ENCODE data around the gene CTSZ. TPM values are rescaled to one million over a fixed set of nuclear protein-coding genes. Genes with fewer than 3 reads are reported as not detected.
"Not testable (repeated sequence)": the region's sequence is repeated elsewhere in the genome, so short reads cannot be mapped to it uniquely, and the experiment has no call there.

Gene CTSZ
- total RNA-seq, 1 experiment from 2014 or later: 26.3 TPM

DNA sequence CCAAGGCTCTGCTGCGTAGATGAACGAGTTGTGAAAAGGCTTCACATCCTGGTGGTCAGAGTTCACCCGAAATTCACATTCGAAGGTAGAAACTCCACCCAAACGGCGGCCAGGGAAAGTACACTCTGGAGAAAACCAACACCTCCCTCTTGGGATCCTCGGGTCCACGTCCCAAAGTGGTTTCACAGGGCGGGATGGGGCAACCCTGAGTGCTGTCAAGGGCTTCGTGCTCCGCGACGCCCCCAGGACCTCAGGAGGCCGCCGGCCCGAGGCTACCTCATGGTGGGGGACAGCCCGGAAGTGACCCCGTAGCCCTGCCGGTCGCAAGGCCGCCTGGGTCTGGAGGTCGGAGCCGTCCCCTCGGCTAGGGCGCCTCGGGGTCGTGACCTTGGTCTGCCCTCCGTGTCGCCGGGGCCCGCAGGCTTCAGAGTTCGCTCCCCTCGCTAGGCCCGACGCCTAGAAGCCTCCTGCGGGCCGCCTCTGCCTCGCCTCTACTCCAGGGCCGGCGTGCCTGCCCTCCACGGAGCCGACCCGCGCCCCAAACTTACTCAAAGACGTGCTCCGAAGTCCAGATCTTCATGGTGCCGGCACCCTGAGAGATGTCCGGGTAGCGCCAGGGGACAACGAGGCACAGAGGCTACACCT lies 35.2 kb upstream of the CTSZ start, which contains the start of gene PRELID3B (continued):
- TF ChIP-seq, protein P1, sequence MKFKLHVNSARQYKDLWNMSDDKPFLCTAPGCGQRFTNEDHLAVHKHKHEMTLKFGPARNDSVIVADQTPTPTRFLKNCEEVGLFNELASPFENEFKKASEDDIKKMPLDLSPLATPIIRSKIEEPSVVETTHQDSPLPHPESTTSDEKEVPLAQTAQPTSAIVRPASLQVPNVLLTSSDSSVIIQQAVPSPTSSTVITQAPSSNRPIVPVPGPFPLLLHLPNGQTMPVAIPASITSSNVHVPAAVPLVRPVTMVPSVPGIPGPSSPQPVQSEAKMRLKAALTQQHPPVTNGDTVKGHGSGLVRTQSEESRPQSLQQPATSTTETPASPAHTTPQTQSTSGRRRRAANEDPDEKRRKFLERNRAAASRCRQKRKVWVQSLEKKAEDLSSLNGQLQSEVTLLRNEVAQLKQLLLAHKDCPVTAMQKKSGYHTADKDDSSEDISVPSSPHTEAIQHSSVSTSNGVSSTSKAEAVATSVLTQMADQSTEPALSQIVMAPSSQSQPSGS (CRISPR knock-in tag; IDR thresholded peaks at IDR 0.05; ENCODE audit: borderline replicate concordance, low read depth): 0 out of 2 replicates have a peak, but pooled peaks have one; percentile 14
- TF ChIP-seq, protein P2, sequence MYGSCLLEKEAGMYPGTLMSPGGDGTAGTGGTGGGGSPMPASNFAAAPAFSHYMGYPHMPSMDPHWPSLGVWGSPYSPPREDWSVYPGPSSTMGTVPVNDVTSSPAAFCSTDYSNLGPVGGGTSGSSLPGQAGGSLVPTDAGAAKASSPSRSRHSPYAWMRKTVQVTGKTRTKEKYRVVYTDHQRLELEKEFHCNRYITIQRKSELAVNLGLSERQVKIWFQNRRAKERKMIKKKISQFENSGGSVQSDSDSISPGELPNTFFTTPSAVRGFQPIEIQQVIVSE (CRISPR knock-in tag; IDR thresholded peaks at IDR 0.05; ENCODE audit: borderline replicate concordance): no peak
- TF ChIP-seq, protein P3, sequence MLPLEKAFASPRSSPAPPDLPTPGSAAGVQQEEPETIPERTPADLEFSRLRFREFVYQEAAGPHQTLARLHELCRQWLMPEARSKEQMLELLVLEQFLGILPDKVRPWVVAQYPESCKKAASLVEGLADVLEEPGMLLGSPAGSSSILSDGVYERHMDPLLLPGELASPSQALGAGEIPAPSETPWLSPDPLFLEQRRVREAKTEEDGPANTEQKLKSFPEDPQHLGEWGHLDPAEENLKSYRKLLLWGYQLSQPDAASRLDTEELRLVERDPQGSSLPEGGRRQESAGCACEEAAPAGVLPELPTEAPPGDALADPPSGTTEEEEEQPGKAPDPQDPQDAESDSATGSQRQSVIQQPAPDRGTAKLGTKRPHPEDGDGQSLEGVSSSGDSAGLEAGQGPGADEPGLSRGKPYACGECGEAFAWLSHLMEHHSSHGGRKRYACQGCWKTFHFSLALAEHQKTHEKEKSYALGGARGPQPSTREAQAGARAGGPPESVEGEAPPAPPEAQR (CRISPR knock-in tag; IDR thresholded peaks at IDR 0.05): no peak
- no peak for TF ChIP-seq ZNF138 (CRISPR knock-in tag; conservative IDR thresholded peaks at IDR 0.05)
- peak; percentile 61; the same call in 1 of the 2 replicates for TF ChIP-seq JUN (CRISPR knock-in tag; IDR thresholded peaks at IDR 0.05)

DNA sequence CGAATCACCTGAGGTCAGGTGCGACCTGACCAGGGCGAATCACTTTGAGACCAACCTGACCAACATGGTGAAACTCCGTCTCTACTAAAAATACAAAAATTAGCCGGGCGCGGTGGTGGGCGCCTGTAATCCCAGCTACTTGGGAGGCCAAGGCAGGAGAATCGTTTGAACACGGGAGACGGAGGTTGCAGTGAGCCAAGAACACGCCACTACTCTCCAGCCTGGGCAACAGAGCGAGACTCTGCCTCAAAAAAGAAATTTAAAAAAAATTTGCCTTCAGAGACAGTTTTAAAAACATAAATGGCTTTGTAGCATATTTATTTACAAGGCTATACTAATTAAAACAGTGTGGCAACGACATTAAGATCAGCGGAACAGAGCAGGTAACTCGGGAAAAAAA lies 34.4 kb upstream of the CTSZ start:
- ATAC-seq; DNase-seq (ENCODE audit: low spot score); H3K9me3 Mint-ChIP-seq; H3K27ac Mint-ChIP-seq: not testable (repeated sequence)
- Mint-ChIP-seq H3K4me3 (peak overlapping the region; percentile 82), H3K4me1 (peaks cover 20% of the 10 kb centered on the region), H3K36me3 (peaks cover 27% of the 10 kb centered on the region), H3K27me3 (ENCODE audit: low read depth) (peaks cover 13% of the 10 kb centered on the region)
- CTCF ChIA-PET: interaction anchor here (2.7 kb wide), 1 partner anchor 166 kb away, joined by 6 read pairs; no protein-coding TSS in a partner anchor
- POLR2A ChIA-PET: interaction anchor here (1.9 kb wide), 1 partner anchor 9 kb away, joined by 5 read pairs; the partner anchor contains the start of gene ATP5F1E

DNA sequence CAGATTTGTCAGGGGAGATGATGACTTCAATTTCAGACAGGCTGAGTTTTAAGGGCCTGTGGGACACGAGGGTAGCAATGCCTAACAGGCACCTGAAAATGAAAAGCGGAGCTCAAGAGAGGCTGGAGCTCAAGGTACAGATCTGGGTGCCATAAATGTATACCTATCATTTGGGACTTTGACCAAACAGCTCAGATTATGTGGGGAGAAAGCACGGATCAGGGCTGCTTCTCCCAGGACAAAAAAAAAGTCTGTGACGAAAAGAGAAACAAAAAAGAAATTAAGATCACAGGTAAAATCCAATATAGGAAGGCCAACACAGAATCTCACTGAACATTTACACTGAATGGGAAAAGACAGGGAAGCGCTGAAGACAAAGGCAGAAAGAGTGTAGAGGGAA lies 33.6 kb upstream of the CTSZ start:
- peaks cover 20% of the 10 kb centered on the region for H3K4me1 Mint-ChIP-seq
- CTCF ChIA-PET: no interaction called here
- POLR2A ChIA-PET: interaction anchor here (0.5 kb wide), 1 partner anchor 9 kb away, joined by 3 read pairs; the partner anchor contains the start of gene ATP5F1E
- H3K27ac Mint-ChIP-seq: no peak overlapping the region; the same call in 1 of the 2 replicates
- no peak for ATAC-seq
- no peaks in the 10 kb centered on the region for H3K9me3 Mint-ChIP-seq
- H3K4me3 Mint-ChIP-seq: peak overlapping the region; percentile 82
- H3K27me3 Mint-ChIP-seq (ENCODE audit: low read depth): peaks cover 8% of the 10 kb centered on the region
- peaks cover 36% of the 10 kb centered on the region for H3K36me3 Mint-ChIP-seq
- DNase-seq (ENCODE audit: low spot score): no peak
- TF ChIP-seq ZBTB21 (CRISPR knock-in tag; IDR thresholded peaks at IDR 0.05; ENCODE audit: borderline replicate concordance) (no peak), OVOL2 (CRISPR knock-in tag; IDR thresholded peaks at IDR 0.05; ENCODE audit: borderline replicate concordance) (no peak), FOXP1 (CRISPR knock-in tag; IDR thresholded peaks at IDR 0.05; ENCODE audit: borderline replicate concordance) (no peak), ZNF121 (CRISPR knock-in tag; IDR thresholded peaks at IDR 0.05) (no peak), CBFB (CRISPR knock-in tag; IDR thresholded peaks at IDR 0.05; ENCODE audit: low read depth) (no peak)
- TF ChIP-seq, protein P4, sequence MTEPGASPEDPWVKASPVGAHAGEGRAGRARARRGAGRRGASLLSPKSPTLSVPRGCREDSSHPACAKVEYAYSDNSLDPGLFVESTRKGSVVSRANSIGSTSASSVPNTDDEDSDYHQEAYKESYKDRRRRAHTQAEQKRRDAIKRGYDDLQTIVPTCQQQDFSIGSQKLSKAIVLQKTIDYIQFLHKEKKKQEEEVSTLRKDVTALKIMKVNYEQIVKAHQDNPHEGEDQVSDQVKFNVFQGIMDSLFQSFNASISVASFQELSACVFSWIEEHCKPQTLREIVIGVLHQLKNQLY (CRISPR knock-in tag; IDR thresholded peaks at IDR 0.05): no peak
- TF ChIP-seq, protein P5, sequence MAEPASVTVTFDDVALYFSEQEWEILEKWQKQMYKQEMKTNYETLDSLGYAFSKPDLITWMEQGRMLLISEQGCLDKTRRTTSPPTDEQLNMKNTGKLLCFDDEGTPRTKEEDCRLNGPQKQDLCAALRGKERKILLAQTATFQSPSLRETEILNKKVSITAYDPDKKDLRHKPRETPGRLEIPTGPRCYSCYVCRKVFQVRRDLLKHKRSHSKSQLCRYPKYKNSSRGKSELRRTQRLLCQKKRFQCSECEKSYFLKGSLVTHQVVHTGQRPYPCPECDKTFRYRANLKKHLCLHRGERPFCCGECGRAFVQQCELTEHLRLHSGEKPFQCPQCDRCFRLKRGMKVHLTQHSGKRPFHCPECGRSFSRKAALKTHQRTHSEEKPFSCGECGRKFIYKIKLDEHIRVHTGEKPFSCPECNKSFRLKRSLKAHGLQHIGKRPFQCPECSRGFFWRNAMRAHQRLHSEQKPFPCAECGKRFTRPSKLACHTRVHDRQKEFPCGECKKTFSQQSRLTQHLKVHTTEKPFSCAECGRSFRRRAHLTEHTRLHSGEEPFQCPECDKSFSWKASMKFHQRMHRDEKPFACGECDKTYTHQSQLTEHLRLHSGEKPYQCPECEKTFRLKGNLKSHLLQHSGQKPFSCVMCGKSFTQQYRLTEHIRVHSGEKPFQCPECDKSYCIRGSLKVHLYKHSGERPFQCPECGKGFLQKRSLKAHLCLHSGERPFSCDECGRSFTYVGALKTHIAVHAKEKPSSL (CRISPR knock-in tag; conservative IDR thresholded peaks at IDR 0.05): no peak
- TF ChIP-seq, protein P1 (CRISPR knock-in tag; IDR thresholded peaks at IDR 0.05; ENCODE audit: borderline replicate concordance, low read depth): no peak
- TF ChIP-seq, protein P6, sequence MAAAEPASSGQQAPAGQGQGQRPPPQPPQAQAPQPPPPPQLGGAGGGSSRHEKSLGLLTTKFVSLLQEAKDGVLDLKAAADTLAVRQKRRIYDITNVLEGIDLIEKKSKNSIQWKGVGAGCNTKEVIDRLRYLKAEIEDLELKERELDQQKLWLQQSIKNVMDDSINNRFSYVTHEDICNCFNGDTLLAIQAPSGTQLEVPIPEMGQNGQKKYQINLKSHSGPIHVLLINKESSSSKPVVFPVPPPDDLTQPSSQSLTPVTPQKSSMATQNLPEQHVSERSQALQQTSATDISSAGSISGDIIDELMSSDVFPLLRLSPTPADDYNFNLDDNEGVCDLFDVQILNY (CRISPR knock-in tag; IDR thresholded peaks at IDR 0.05): no peak
- TF ChIP-seq, protein P7, sequence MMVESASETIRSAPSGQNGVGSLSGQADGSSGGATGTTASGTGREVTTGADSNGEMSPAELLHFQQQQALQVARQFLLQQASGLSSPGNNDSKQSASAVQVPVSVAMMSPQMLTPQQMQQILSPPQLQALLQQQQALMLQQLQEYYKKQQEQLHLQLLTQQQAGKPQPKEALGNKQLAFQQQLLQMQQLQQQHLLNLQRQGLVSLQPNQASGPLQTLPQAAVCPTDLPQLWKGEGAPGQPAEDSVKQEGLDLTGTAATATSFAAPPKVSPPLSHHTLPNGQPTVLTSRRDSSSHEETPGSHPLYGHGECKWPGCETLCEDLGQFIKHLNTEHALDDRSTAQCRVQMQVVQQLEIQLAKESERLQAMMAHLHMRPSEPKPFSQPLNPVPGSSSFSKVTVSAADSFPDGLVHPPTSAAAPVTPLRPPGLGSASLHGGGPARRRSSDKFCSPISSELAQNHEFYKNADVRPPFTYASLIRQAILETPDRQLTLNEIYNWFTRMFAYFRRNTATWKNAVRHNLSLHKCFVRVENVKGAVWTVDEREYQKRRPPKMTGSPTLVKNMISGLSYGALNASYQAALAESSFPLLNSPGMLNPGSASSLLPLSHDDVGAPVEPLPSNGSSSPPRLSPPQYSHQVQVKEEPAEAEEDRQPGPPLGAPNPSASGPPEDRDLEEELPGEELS (CRISPR knock-in tag; IDR thresholded peaks at IDR 0.05): no peak
- TF ChIP-seq, protein P8, sequence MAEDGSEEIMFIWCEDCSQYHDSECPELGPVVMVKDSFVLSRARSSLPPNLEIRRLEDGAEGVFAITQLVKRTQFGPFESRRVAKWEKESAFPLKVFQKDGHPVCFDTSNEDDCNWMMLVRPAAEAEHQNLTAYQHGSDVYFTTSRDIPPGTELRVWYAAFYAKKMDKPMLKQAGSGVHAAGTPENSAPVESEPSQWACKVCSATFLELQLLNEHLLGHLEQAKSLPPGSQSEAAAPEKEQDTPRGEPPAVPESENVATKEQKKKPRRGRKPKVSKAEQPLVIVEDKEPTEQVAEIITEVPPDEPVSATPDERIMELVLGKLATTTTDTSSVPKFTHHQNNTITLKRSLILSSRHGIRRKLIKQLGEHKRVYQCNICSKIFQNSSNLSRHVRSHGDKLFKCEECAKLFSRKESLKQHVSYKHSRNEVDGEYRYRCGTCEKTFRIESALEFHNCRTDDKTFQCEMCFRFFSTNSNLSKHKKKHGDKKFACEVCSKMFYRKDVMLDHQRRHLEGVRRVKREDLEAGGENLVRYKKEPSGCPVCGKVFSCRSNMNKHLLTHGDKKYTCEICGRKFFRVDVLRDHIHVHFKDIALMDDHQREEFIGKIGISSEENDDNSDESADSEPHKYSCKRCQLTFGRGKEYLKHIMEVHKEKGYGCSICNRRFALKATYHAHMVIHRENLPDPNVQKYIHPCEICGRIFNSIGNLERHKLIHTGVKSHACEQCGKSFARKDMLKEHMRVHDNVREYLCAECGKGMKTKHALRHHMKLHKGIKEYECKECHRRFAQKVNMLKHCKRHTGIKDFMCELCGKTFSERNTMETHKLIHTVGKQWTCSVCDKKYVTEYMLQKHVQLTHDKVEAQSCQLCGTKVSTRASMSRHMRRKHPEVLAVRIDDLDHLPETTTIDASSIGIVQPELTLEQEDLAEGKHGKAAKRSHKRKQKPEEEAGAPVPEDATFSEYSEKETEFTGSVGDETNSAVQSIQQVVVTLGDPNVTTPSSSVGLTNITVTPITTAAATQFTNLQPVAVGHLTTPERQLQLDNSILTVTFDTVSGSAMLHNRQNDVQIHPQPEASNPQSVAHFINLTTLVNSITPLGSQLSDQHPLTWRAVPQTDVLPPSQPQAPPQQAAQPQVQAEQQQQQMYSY (CRISPR knock-in tag; IDR thresholded peaks at IDR 0.05): no peak
